Measurements from ENCODE around the gene BDNF. TPM values are rescaled to one million over a fixed set of nuclear protein-coding genes. Genes with fewer than 3 reads are reported as not detected.

Gene BDNF
- total and polyA plus RNA-seq, 2 of the 8 experiments (the other 6 are each of a cell fraction or from before 2014, with no cell fraction given) = 2.4 to 5.4 TPM

DNA sequence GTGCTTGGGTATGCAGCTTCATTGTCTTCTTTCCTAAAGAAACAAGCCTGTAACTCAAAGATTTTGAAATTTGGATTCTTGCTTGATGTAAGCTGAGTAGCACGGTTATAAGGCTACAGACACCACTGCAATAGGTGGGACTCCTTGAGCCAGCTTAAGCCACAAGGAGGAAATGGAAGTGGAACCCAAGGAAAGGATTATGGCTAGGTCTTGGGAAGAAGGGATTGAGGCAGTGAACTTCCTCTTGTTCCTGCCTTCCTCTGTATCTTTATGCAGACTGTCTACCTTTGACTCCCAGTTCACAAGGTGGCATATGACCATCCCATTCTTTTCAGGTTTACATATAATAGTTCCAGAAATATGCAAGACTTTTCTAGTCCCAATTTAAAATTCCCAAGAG, 72.3 kb downstream of the BDNF start (continued):
- TF ChIP-seq, protein P1, sequence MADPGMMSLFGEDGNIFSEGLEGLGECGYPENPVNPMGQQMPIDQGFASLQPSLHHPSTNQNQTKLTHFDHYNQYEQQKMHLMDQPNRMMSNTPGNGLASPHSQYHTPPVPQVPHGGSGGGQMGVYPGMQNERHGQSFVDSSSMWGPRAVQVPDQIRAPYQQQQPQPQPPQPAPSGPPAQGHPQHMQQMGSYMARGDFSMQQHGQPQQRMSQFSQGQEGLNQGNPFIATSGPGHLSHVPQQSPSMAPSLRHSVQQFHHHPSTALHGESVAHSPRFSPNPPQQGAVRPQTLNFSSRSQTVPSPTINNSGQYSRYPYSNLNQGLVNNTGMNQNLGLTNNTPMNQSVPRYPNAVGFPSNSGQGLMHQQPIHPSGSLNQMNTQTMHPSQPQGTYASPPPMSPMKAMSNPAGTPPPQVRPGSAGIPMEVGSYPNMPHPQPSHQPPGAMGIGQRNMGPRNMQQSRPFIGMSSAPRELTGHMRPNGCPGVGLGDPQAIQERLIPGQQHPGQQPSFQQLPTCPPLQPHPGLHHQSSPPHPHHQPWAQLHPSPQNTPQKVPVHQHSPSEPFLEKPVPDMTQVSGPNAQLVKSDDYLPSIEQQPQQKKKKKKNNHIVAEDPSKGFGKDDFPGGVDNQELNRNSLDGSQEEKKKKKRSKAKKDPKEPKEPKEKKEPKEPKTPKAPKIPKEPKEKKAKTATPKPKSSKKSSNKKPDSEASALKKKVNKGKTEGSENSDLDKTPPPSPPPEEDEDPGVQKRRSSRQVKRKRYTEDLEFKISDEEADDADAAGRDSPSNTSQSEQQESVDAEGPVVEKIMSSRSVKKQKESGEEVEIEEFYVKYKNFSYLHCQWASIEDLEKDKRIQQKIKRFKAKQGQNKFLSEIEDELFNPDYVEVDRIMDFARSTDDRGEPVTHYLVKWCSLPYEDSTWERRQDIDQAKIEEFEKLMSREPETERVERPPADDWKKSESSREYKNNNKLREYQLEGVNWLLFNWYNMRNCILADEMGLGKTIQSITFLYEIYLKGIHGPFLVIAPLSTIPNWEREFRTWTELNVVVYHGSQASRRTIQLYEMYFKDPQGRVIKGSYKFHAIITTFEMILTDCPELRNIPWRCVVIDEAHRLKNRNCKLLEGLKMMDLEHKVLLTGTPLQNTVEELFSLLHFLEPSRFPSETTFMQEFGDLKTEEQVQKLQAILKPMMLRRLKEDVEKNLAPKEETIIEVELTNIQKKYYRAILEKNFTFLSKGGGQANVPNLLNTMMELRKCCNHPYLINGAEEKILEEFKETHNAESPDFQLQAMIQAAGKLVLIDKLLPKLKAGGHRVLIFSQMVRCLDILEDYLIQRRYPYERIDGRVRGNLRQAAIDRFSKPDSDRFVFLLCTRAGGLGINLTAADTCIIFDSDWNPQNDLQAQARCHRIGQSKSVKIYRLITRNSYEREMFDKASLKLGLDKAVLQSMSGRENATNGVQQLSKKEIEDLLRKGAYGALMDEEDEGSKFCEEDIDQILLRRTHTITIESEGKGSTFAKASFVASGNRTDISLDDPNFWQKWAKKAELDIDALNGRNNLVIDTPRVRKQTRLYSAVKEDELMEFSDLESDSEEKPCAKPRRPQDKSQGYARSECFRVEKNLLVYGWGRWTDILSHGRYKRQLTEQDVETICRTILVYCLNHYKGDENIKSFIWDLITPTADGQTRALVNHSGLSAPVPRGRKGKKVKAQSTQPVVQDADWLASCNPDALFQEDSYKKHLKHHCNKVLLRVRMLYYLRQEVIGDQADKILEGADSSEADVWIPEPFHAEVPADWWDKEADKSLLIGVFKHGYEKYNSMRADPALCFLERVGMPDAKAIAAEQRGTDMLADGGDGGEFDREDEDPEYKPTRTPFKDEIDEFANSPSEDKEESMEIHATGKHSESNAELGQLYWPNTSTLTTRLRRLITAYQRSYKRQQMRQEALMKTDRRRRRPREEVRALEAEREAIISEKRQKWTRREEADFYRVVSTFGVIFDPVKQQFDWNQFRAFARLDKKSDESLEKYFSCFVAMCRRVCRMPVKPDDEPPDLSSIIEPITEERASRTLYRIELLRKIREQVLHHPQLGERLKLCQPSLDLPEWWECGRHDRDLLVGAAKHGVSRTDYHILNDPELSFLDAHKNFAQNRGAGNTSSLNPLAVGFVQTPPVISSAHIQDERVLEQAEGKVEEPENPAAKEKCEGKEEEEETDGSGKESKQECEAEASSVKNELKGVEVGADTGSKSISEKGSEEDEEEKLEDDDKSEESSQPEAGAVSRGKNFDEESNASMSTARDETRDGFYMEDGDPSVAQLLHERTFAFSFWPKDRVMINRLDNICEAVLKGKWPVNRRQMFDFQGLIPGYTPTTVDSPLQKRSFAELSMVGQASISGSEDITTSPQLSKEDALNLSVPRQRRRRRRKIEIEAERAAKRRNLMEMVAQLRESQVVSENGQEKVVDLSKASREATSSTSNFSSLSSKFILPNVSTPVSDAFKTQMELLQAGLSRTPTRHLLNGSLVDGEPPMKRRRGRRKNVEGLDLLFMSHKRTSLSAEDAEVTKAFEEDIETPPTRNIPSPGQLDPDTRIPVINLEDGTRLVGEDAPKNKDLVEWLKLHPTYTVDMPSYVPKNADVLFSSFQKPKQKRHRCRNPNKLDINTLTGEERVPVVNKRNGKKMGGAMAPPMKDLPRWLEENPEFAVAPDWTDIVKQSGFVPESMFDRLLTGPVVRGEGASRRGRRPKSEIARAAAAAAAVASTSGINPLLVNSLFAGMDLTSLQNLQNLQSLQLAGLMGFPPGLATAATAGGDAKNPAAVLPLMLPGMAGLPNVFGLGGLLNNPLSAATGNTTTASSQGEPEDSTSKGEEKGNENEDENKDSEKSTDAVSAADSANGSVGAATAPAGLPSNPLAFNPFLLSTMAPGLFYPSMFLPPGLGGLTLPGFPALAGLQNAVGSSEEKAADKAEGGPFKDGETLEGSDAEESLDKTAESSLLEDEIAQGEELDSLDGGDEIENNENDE (IDR thresholded peaks at IDR 0.05; ENCODE audit: insufficient replicate concordance, low read length) = no peak
- no peak for TF ChIP-seq EZH2 (IDR thresholded peaks at IDR 0.05; ENCODE audit: low read depth, low read length, severe bottlenecking)
- peak; percentile 67 to 83; a peak in 2 of 3 replicates for TF ChIP-seq POLR2A (IDR thresholded peaks at IDR 0.05; ENCODE audit: control extremely low read depth in 1 of 2, low read depth in 2 of 2, low read length in 2 of 2)
